ENCODE measurements around the gene DNAH6.
A peak's percentile ranks its signal among the peaks of the same experiment; 100 is the strongest.

DNAH6 gene

GRCh38 chr2:84674586-84674985, 158.3 kb downstream of the DNAH6 start:
- no peak for TF ChIP-seq CTCF (IDR thresholded peaks at IDR 0.05; ENCODE audit: unreplicated experiment in 3 of 3)
- Mint-ChIP-seq H3K4me1 (no peaks in the 10 kb centered on the region), H3K4me3 (no peak overlapping the region), H3K36me3 (ENCODE audit: low read depth) (no peaks in the 10 kb centered on the region), H3K27me3 (ENCODE audit: low read depth) (no peaks in the 10 kb centered on the region), H3K9me3 (no peaks in the 10 kb centered on the region), H3K27ac (no peak overlapping the region)

GRCh38 chr2:84676295-84676694, 160.0 kb downstream of the DNAH6 start:
- no peak for TF ChIP-seq CTCF (IDR thresholded peaks at IDR 0.05; ENCODE audit: unreplicated experiment in 3 of 3)
- no peaks in the 10 kb centered on the region for H3K27me3 Mint-ChIP-seq (ENCODE audit: low read depth)
- H3K4me3 Mint-ChIP-seq, result no peak overlapping the region
- H3K36me3 Mint-ChIP-seq (ENCODE audit: low read depth), result no peaks in the 10 kb centered on the region
- no peaks in the 10 kb centered on the region for H3K9me3 Mint-ChIP-seq
- no peak overlapping the region for H3K27ac Mint-ChIP-seq
- H3K4me1 Mint-ChIP-seq, result no peaks in the 10 kb centered on the region

GRCh38 chr2:84678214-84678613, 161.9 kb downstream of the DNAH6 start:
- Mint-ChIP-seq H3K4me1 (no peaks in the 10 kb centered on the region), H3K27me3 (ENCODE audit: low read depth) (no peaks in the 10 kb centered on the region), H3K9me3 (no peaks in the 10 kb centered on the region), H3K36me3 (ENCODE audit: low read depth) (no peaks in the 10 kb centered on the region), H3K4me3 (no peak overlapping the region), H3K27ac (no peak overlapping the region)
- no peak for TF ChIP-seq CTCF (IDR thresholded peaks at IDR 0.05; ENCODE audit: unreplicated experiment in 3 of 3)

- no peak for TF ChIP-seq CTCF (IDR thresholded peaks at IDR 0.05; ENCODE audit: unreplicated experiment in 3 of 3)
- no peaks in the 10 kb centered on the region for H3K9me3 Mint-ChIP-seq
- no peaks in the 10 kb centered on the region for H3K36me3 Mint-ChIP-seq (ENCODE audit: low read depth)
- peaks cover 7% of the 10 kb centered on the region for H3K4me1 Mint-ChIP-seq
- H3K4me3 Mint-ChIP-seq, result no peak overlapping the region
- H3K27ac Mint-ChIP-seq, result peak overlapping the region; percentile 33 to 66 (median 35)
- H3K27me3 Mint-ChIP-seq (ENCODE audit: low read depth), result no peaks in the 10 kb centered on the region
These were observed 170.6 kb downstream of the DNAH6 start for GRCh38 chr2:84686783-84687476.

- Mint-ChIP-seq H3K4me3 (no peak overlapping the region), H3K36me3 (ENCODE audit: low read depth) (no peaks in the 10 kb centered on the region), H3K27me3 (ENCODE audit: low read depth) (no peaks in the 10 kb centered on the region), H3K27ac (peak overlapping the region; percentile 33 to 68 (median 53)), H3K4me1 (peaks cover 7% of the 10 kb centered on the region), H3K9me3 (no peaks in the 10 kb centered on the region)
- TF ChIP-seq CTCF (IDR thresholded peaks at IDR 0.05; ENCODE audit: unreplicated experiment in 3 of 3), result no peak
These were observed 171.3 kb downstream of the DNAH6 start for GRCh38 chr2:84687498-84688149.

- Mint-ChIP-seq H3K36me3 (ENCODE audit: low read depth) (no peaks in the 10 kb centered on the region), H3K4me3 (no peak overlapping the region), H3K27ac (peak overlapping the region in 1 of 3 experiments; percentile 8), H3K9me3 (no peaks in the 10 kb centered on the region), H3K27me3 (ENCODE audit: low read depth) (no peaks in the 10 kb centered on the region), H3K4me1 (peaks cover 7% of the 10 kb centered on the region)
- no peak for TF ChIP-seq CTCF (IDR thresholded peaks at IDR 0.05; ENCODE audit: unreplicated experiment in 3 of 3)
These were observed 173.9 kb downstream of the DNAH6 start for GRCh38 chr2:84690225-84690624.
